Measurements from ENCODE around the gene TBX6. TPM values are rescaled to one million over a fixed set of nuclear protein-coding genes. Genes with fewer than 3 reads are reported as not detected.
"Not testable (repeated sequence)": the region's sequence is repeated elsewhere in the genome, so short reads cannot be mapped to it uniquely, and the experiment has no call there.

The TBX6 gene
- total RNA-seq, 4 donors from 2014 or later = 0.29 to 0.92 (median 0.67) TPM

- no peak for ATAC-seq
- in situ Hi-C loops (cut with MboI; ENCODE audit: low sequenced_read_pairs in 4 of 4) (loop anchor here in 2 of 4 donors (10.0 to 25.0 kb wide), 2 partner anchors 138 to 359 kb away; partner anchors contain the start of genes CORO1A (in 1 of the 2) and QPRT (in 1 of the 2)), intact Hi-C loops (cut with DNase I; ENCODE audit: low total_unique reads) (no loop called here)
- Histone ChIP-seq H3K27ac (no peak overlapping the region), H3K27me3 (no peaks in the 10 kb centered on the region), H3K9me3 (no peaks in the 10 kb centered on the region), H3K36me3 (no peaks in the 10 kb centered on the region), H3K4me1 (no peaks in the 10 kb centered on the region), H3K4me3 (no peak overlapping the region)
- no peak for TF ChIP-seq POLR2A (IDR thresholded peaks at IDR 0.05)
- TF ChIP-seq CTCF (IDR thresholded peaks at IDR 0.05 in 4 of 5, conservative IDR thresholded peaks at IDR 0.05 in 1 of 5) = no peak
- DNase-seq = no peak
Measured at GRCh38 chr16:30046588-30046987, 45.1 kb downstream of the TBX6 start.

GRCh38 chr16:30046178-30046577, 45.5 kb downstream of the TBX6 start:
- in situ Hi-C loops (cut with MboI; ENCODE audit: low sequenced_read_pairs in 4 of 4) (loop anchor here in 2 of 4 donors (10.0 to 25.0 kb wide), 2 partner anchors 139 to 359 kb away; partner anchors contain the start of genes CORO1A (in 1 of the 2) and QPRT (in 1 of the 2)), intact Hi-C loops (cut with DNase I; ENCODE audit: low total_unique reads) (no loop called here)
- no peak overlapping the region for H3K4me3 ChIP-seq
- H3K36me3 ChIP-seq = no peaks in the 10 kb centered on the region
- no peaks in the 10 kb centered on the region for H3K9me3 ChIP-seq
- no peak overlapping the region for H3K27ac ChIP-seq
- H3K4me1 ChIP-seq = no peaks in the 10 kb centered on the region
- TF ChIP-seq CTCF (IDR thresholded peaks at IDR 0.05 in 4 of 5, conservative IDR thresholded peaks at IDR 0.05 in 1 of 5) = no peak
- TF ChIP-seq POLR2A (IDR thresholded peaks at IDR 0.05) = no peak
- no peak for ATAC-seq
- no peaks in the 10 kb centered on the region for H3K27me3 ChIP-seq
- no peak for DNase-seq

- no peak for ATAC-seq
- H3K27ac ChIP-seq = no peak overlapping the region
- H3K9me3 ChIP-seq = no peaks in the 10 kb centered on the region
- no peaks in the 10 kb centered on the region for H3K36me3 ChIP-seq
- H3K27me3 ChIP-seq = no peaks in the 10 kb centered on the region
- H3K4me1 ChIP-seq = no peaks in the 10 kb centered on the region
- intact Hi-C loops (cut with DNase I; ENCODE audit: low total_unique reads) (loop anchor here (2.0 kb wide), 1 partner anchor 51 kb away; no protein-coding TSS in a partner anchor), in situ Hi-C loops (cut with MboI; ENCODE audit: low sequenced_read_pairs in 4 of 4) (loop anchor here in 2 of 4 donors (10.0 to 25.0 kb wide), 2 partner anchors 143 to 355 kb away; partner anchors contain the start of genes CORO1A (in 1 of the 2) and QPRT (in 1 of the 2))
- no peak for DNase-seq
- no peak overlapping the region for H3K4me3 ChIP-seq
- TF ChIP-seq CTCF (IDR thresholded peaks at IDR 0.05 in 4 of 5, conservative IDR thresholded peaks at IDR 0.05 in 1 of 5) = peak in 3 of 5 experiments; percentile 34 to 65 (median 48)
- TF ChIP-seq POLR2A (IDR thresholded peaks at IDR 0.05) = no peak
Measured at GRCh38 chr16:30041841-30042240, 49.9 kb downstream of the TBX6 start.

- H3K27me3 ChIP-seq; intact Hi-C loops (cut with DNase I; ENCODE audit: low total_unique reads); H3K27ac ChIP-seq; ATAC-seq; H3K4me1 ChIP-seq; H3K36me3 ChIP-seq; H3K9me3 ChIP-seq; DNase-seq; H3K4me3 ChIP-seq: not testable (repeated sequence)
- in situ Hi-C loops (cut with MboI; ENCODE audit: low sequenced_read_pairs in 4 of 4) = loop anchor here in 2 of 4 donors (10.0 to 25.0 kb wide), 2 partner anchors 144 to 353 kb away; partner anchors contain the start of genes CORO1A (in 1 of the 2) and QPRT (in 1 of the 2)
Measured at GRCh38 chr16:30040690-30041089, 51.0 kb downstream of the TBX6 start.

GRCh38 chr16:30040221-30040620, 51.5 kb downstream of the TBX6 start:
- Histone ChIP-seq H3K27me3 (peaks cover 0 to 5% (median 0%) of the 10 kb centered on the region in 3 donors), H3K36me3 (no peaks in the 10 kb centered on the region), H3K4me1 (no peaks in the 10 kb centered on the region), H3K4me3 (no peak overlapping the region), H3K9me3 (no peaks in the 10 kb centered on the region), H3K27ac (no peak overlapping the region)
- DNase-seq (no peak), ATAC-seq (no peak)
- in situ Hi-C loops (cut with MboI; ENCODE audit: low sequenced_read_pairs in 4 of 4) (loop anchor here in 2 of 4 donors (10.0 to 25.0 kb wide), 2 partner anchors 145 to 353 kb away; partner anchors contain the start of genes CORO1A (in 1 of the 2) and QPRT (in 1 of the 2)), intact Hi-C loops (cut with DNase I; ENCODE audit: low total_unique reads) (no loop called here)
- TF ChIP-seq CTCF (IDR thresholded peaks at IDR 0.05 in 4 of 5, conservative IDR thresholded peaks at IDR 0.05 in 1 of 5) = no peak
- no peak for TF ChIP-seq POLR2A (IDR thresholded peaks at IDR 0.05)

Other genes starting within 250 kb of the TBX6 start
- gene CDIPT, start 228.7 kb downstream of the TBX6 start, total RNA-seq = 10 to 100 TPM; 35.5 to 71.8 (median 55.7) TPM
- 1 to 10 TPM in 1 of 4 donors, under 1 TPM in 3; 0.20 to 1.7 (median 0.56) TPM for gene SEZ6L2, start 192.4 kb downstream of the TBX6 start, total RNA-seq
- not detected for gene ASPHD1, start 191.4 kb downstream of the TBX6 start, total RNA-seq
- gene KCTD13, start 165.7 kb downstream of the TBX6 start, total RNA-seq = 1 to 10 TPM; 3.7 to 8.6 (median 6.3) TPM
- gene TMEM219, start 129.8 kb downstream of the TBX6 start, total RNA-seq = 100 to 1,000 TPM in 1 of 4 donors, 10 to 100 TPM in 3; 48.1 to 120 (median 60.2) TPM
- gene TAOK2, start 118.1 kb downstream of the TBX6 start, total RNA-seq = 10 to 100 TPM; 15.9 to 31.0 (median 22.1) TPM
- gene HIRIP3, start 96.3 kb downstream of the TBX6 start, total RNA-seq = 10 to 100 TPM; 13.5 to 25.6 (median 17.2) TPM
- 10 to 100 TPM; 45.4 to 74.8 (median 55.5) TPM for gene INO80E, start 95.7 kb downstream of the TBX6 start, total RNA-seq
- not detected for gene DOC2A, start 80.9 kb downstream of the TBX6 start, total RNA-seq
- gene C16orf92, start 68.7 kb downstream of the TBX6 start, total RNA-seq = not detected
- under 1 TPM in 1 of 4 donors, not detected in 3; 0.27 TPM for gene TLCD3B, start 60.7 kb downstream of the TBX6 start, total RNA-seq
- gene ALDOA, start 26.2 kb downstream of the TBX6 start, total RNA-seq = over 10,000 TPM in 1 of 4 donors, 1,000 to 10,000 TPM in 3; 6,096 to 10,805 (median 7,093) TPM
- 10 to 100 TPM; 23.8 to 64.3 (median 44.7) TPM for gene PPP4C, start 15.9 kb downstream of the TBX6 start, total RNA-seq
- gene YPEL3, start 4.3 kb upstream of the TBX6 start, total RNA-seq = 100 to 1,000 TPM in 3 of 4 donors, 10 to 100 TPM in 1; 97.2 to 197 (median 154) TPM
- gene GDPD3, start 21.6 kb upstream of the TBX6 start, total RNA-seq = under 1 TPM in 2 of 4 donors, not detected in 2; 0.29 to 0.66 TPM
- gene MAPK3, start 31.3 kb upstream of the TBX6 start, total RNA-seq = 10 to 100 TPM; 28.6 to 48.7 (median 38.0) TPM
- 1 to 10 TPM in 3 of 4 donors, under 1 TPM in 1; 0.44 to 8.9 (median 5.8) TPM for gene CORO1A, start 91.7 kb upstream of the TBX6 start, total RNA-seq
- 100 to 1,000 TPM in 3 of 4 donors, 10 to 100 TPM in 1; 96.7 to 228 (median 140) TPM for gene BOLA2B, start 101.7 kb upstream of the TBX6 start, total RNA-seq
- gene SLX1A, start 102.0 kb upstream of the TBX6 start, total RNA-seq = 100 to 1,000 TPM in 1 of 4 donors, 10 to 100 TPM in 3; 23.6 to 103 (median 45.7) TPM
- gene SULT1A3, start 107.3 kb upstream of the TBX6 start, total RNA-seq = 10 to 100 TPM in 1 of 4 donors, 1 to 10 TPM in 2, not detected in 1; 4.9 to 11.3 (median 9.2) TPM
- 10 to 100 TPM in 1 of 4 donors, 1 to 10 TPM in 1, under 1 TPM in 2; 0.62 to 10.4 (median 0.91) TPM for gene NPIPB13, start 156.6 kb upstream of the TBX6 start, total RNA-seq